Activated T-helper 2 cell treated with anti-CD3 and anti-CD28 coated beads, Interferon-gamma antibody, Interleukin-2, Interleukin-4, amounts not matched to agents 10 μg/mL and 5 μg/mL and 100 μg/mL, durations not matched to agents 14 hours and 24 hours and 36 hours (primary cell): ENCODE results near the gene EVI5. TPM values are rescaled to one million over a fixed set of nuclear protein-coding genes. Genes with fewer than 3 reads are reported as not detected.
"Not testable (repeated sequence)": the region's sequence is repeated elsewhere in the genome, so short reads cannot be mapped to it uniquely, and the experiment has no call there.

Source experiments
- DNase-seq: peaks from one replicate; pipeline ENCODE4 v3.0.0; 2021; ENCODE audit warnings: low spot score
- H3K27ac Mint-ChIP-seq: one replicate; pipeline ENCODE4 v1.8.0; 2021; ENCODE audit warnings: mixed read lengths
- H3K27me3 Mint-ChIP-seq: one replicate; pipeline ENCODE4 v1.8.0; 2021; ENCODE audit warnings: low read depth, mixed read lengths
- H3K36me3 Mint-ChIP-seq: one replicate; pipeline ENCODE4 v1.8.0; 2021; ENCODE audit warnings: low read depth, mixed read lengths
- H3K4me1 Mint-ChIP-seq: one replicate; pipeline ENCODE4 v1.8.0; 2021; ENCODE audit warnings: low read depth, mixed read lengths
- H3K4me3 Mint-ChIP-seq: one replicate; pipeline ENCODE4 v1.8.0; 2021; ENCODE audit warnings: low read depth, mild to moderate bottlenecking, moderate library complexity, mixed read lengths
- H3K9me3 Mint-ChIP-seq: one replicate; pipeline ENCODE4 v1.8.0; 2021; ENCODE audit warnings: mixed read lengths
- intact Hi-C: fragments of 100-400 bp; cut with micrococcal nuclease; formaldehyde crosslinking; loops from one replicate; pipeline ENCODE4 v1.15.1; 2023
- total RNA-seq: library from RNA; stranded (reverse); gene quantifications from 2 replicates; pipeline ENCODE4 v1.2.3, GENCODE V29; 2022

The EVI5 gene
- total RNA-seq, 1 donor from 2014 or later, result 60.8 TPM

- no peak for DNase-seq
- peaks cover 17% of the 10 kb centered on the region for H3K27me3 Mint-ChIP-seq
- H3K9me3 Mint-ChIP-seq, result no peaks in the 10 kb centered on the region
- no peak overlapping the region for H3K4me3 Mint-ChIP-seq
- no peaks in the 10 kb centered on the region for H3K36me3 Mint-ChIP-seq
- H3K4me1 Mint-ChIP-seq, result no peaks in the 10 kb centered on the region
- intact Hi-C loops, result no loop called here
- no peak overlapping the region for H3K27ac Mint-ChIP-seq
Observed at GRCh38 chr1:92728697-92729096, 56.2 kb downstream of the EVI5 start.

- H3K9me3 Mint-ChIP-seq, DNase-seq, H3K4me3 Mint-ChIP-seq, intact Hi-C loops, H3K4me1 Mint-ChIP-seq, H3K36me3 Mint-ChIP-seq, H3K27ac Mint-ChIP-seq: not testable (repeated sequence)
- H3K27me3 Mint-ChIP-seq, result peaks cover 31% of the 10 kb centered on the region
Observed at GRCh38 chr1:92723713-92724112, 61.2 kb downstream of the EVI5 start.

- no peaks in the 10 kb centered on the region for H3K9me3 Mint-ChIP-seq
- H3K4me1 Mint-ChIP-seq, result no peaks in the 10 kb centered on the region
- H3K27me3 Mint-ChIP-seq, result peaks cover 46% of the 10 kb centered on the region
- H3K4me3 Mint-ChIP-seq, result no peak overlapping the region
- DNase-seq, result no peak
- intact Hi-C loops, result no loop called here
- no peak overlapping the region for H3K27ac Mint-ChIP-seq
- no peaks in the 10 kb centered on the region for H3K36me3 Mint-ChIP-seq
Observed at GRCh38 chr1:92721886-92722285, 63.0 kb downstream of the EVI5 start.

- DNase-seq, H3K4me1 Mint-ChIP-seq, H3K4me3 Mint-ChIP-seq, intact Hi-C loops, H3K9me3 Mint-ChIP-seq, H3K27ac Mint-ChIP-seq, H3K36me3 Mint-ChIP-seq: not testable (repeated sequence)
- peaks cover 47% of the 10 kb centered on the region for H3K27me3 Mint-ChIP-seq
Observed at GRCh38 chr1:92721157-92721556, 63.8 kb downstream of the EVI5 start.

- peaks cover 54% of the 10 kb centered on the region for H3K27me3 Mint-ChIP-seq
- H3K27ac Mint-ChIP-seq, H3K36me3 Mint-ChIP-seq, H3K4me3 Mint-ChIP-seq, DNase-seq, H3K4me1 Mint-ChIP-seq, H3K9me3 Mint-ChIP-seq, intact Hi-C loops: not testable (repeated sequence)
Observed at GRCh38 chr1:92715476-92715951, 69.4 kb downstream of the EVI5 start.

- no peaks in the 10 kb centered on the region for H3K9me3 Mint-ChIP-seq
- H3K36me3 Mint-ChIP-seq, result no peaks in the 10 kb centered on the region
- no peak for DNase-seq
- no peak overlapping the region for H3K4me3 Mint-ChIP-seq
- no peak overlapping the region for H3K27ac Mint-ChIP-seq
- H3K27me3 Mint-ChIP-seq, result peaks cover 46% of the 10 kb centered on the region
- intact Hi-C loops, result no loop called here
- no peaks in the 10 kb centered on the region for H3K4me1 Mint-ChIP-seq
Observed at GRCh38 chr1:92713939-92714338, 71.0 kb downstream of the EVI5 start.

- Mint-ChIP-seq H3K4me1 (no peaks in the 10 kb centered on the region), H3K4me3 (no peak overlapping the region), H3K27ac (no peak overlapping the region), H3K9me3 (no peaks in the 10 kb centered on the region), H3K36me3 (no peaks in the 10 kb centered on the region), H3K27me3 (peaks cover 40% of the 10 kb centered on the region)
- no peak for DNase-seq
- intact Hi-C loops, result no loop called here
Observed at GRCh38 chr1:92711473-92712165, 73.3 kb downstream of the EVI5 start.

GRCh38 chr1:92709738-92710137 lies 75.2 kb downstream of the EVI5 start:
- Mint-ChIP-seq H3K36me3 (no peaks in the 10 kb centered on the region), H3K4me1 (no peaks in the 10 kb centered on the region), H3K4me3 (no peak overlapping the region), H3K27me3 (peaks cover 39% of the 10 kb centered on the region), H3K9me3 (no peaks in the 10 kb centered on the region), H3K27ac (no peak overlapping the region)
- no peak for DNase-seq
- intact Hi-C loops, result no loop called here

GRCh38 chr1:92708368-92708950 lies 76.4 kb downstream of the EVI5 start:
- no peak for DNase-seq

GRCh38 chr1:92707709-92708108 lies 77.2 kb downstream of the EVI5 start:
- Mint-ChIP-seq H3K4me3 (no peak overlapping the region), H3K9me3 (no peaks in the 10 kb centered on the region), H3K27ac (no peak overlapping the region), H3K27me3 (peaks cover 45% of the 10 kb centered on the region), H3K4me1 (no peaks in the 10 kb centered on the region), H3K36me3 (no peaks in the 10 kb centered on the region)
- intact Hi-C loops, result no loop called here
- DNase-seq, result no peak

More at GRCh38 chr1:92708368-92708950, 76.4 kb downstream of the EVI5 start:
- Mint-ChIP-seq H3K27ac (no peak overlapping the region), H3K36me3 (no peaks in the 10 kb centered on the region), H3K27me3 (peaks cover 40% of the 10 kb centered on the region), H3K4me1 (no peaks in the 10 kb centered on the region), H3K9me3 (no peaks in the 10 kb centered on the region), H3K4me3 (no peak overlapping the region)
- intact Hi-C loops, result no loop called here

- H3K36me3 Mint-ChIP-seq, result no peaks in the 10 kb centered on the region
- H3K27ac Mint-ChIP-seq, result no peak overlapping the region
- DNase-seq, result no peak
- H3K27me3 Mint-ChIP-seq, result peaks cover 43% of the 10 kb centered on the region
- H3K4me3 Mint-ChIP-seq, result no peak overlapping the region
- intact Hi-C loops, result no loop called here
- no peaks in the 10 kb centered on the region for H3K9me3 Mint-ChIP-seq
- no peaks in the 10 kb centered on the region for H3K4me1 Mint-ChIP-seq
Observed at GRCh38 chr1:92707292-92707691, 77.6 kb downstream of the EVI5 start.

- Mint-ChIP-seq H3K4me1 (peaks cover 4% of the 10 kb centered on the region), H3K27ac (no peak overlapping the region), H3K4me3 (no peak overlapping the region), H3K36me3 (no peaks in the 10 kb centered on the region), H3K27me3 (peaks cover 30% of the 10 kb centered on the region), H3K9me3 (no peaks in the 10 kb centered on the region)
- intact Hi-C loops, result no loop called here
- DNase-seq, result no peak
Observed at GRCh38 chr1:92705446-92705845, 79.5 kb downstream of the EVI5 start.

GRCh38 chr1:92701147-92701546 lies 83.8 kb downstream of the EVI5 start:
- Mint-ChIP-seq H3K27ac (no peak overlapping the region), H3K4me1 (peaks cover 4% of the 10 kb centered on the region), H3K36me3 (no peaks in the 10 kb centered on the region), H3K9me3 (no peaks in the 10 kb centered on the region), H3K27me3 (peaks cover 37% of the 10 kb centered on the region), H3K4me3 (no peak overlapping the region)
- no peak for DNase-seq
- intact Hi-C loops, result no loop called here
